Activated effector memory CD4-positive, alpha-beta T cell treated with anti-CD3 and anti-CD28 coated beads, Interleukin-2, amount 50 U/mL, for 16 hours (primary cell): Measurements from ENCODE around the gene MBNL1.
"Not testable (repeated sequence)": the region's sequence is repeated elsewhere in the genome, so short reads cannot be mapped to it uniquely, and the experiment has no call there.

Experiments used
- DNase-seq: peaks from one replicate; pipeline ENCODE4 v3.0.0-alpha.2; 2020

Gene MBNL1

GRCh38 chr3:152355744-152356665 is 87.3 kb downstream of the MBNL1 start:
- DNase-seq: no peak

DNA sequence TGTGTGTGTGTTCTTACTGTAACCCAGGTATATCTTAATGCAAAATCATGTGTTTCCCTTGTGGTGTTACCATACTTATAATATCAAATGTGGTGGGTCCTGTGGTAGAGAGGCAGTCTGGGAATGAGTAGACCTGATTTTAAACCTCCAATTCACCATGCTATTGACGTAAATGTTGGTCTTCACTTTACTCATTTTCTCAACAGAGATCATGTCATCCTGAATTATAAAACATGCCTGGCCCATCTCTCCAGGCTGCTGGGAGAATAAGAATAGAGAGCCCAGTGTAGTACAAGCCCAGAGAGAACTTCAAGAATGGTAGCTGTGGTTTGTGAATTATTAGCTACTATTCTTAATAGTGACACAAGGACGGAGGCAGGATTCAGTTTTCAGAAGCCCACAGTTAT is 88.1 kb downstream of the MBNL1 start:
- DNase-seq: no peak

- DNase-seq: no peak
Observed at GRCh38 chr3:152357587-152357986, 88.9 kb downstream of the MBNL1 start.

- DNase-seq: no peak
Observed at GRCh38 chr3:152359385-152360248, 90.9 kb downstream of the MBNL1 start.

- no peak for DNase-seq
Observed at GRCh38 chr3:152360302-152360701, 91.6 kb downstream of the MBNL1 start.

- DNase-seq: no peak
Observed at GRCh38 chr3:152360966-152361365, 92.2 kb downstream of the MBNL1 start.

DNA sequence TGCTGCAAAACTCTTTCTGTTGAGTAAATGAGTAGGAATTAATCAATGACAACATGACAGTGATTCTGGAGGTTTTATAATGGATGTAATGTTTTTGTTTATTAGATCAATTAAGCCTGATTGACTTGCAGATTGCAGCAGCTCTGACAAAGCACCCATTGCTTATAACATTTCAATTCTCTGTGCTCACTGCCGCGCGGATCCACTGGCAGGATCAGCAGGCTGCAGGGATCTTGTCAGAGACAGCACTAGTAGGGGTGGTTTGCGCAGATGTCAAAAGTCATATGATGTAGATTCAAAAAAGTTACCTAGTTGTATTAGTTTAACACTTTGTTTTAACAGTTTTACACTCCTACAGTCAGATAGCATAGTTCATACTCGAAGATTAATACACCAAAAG is 93.4 kb downstream of the MBNL1 start:
- DNase-seq: no peak

DNA sequence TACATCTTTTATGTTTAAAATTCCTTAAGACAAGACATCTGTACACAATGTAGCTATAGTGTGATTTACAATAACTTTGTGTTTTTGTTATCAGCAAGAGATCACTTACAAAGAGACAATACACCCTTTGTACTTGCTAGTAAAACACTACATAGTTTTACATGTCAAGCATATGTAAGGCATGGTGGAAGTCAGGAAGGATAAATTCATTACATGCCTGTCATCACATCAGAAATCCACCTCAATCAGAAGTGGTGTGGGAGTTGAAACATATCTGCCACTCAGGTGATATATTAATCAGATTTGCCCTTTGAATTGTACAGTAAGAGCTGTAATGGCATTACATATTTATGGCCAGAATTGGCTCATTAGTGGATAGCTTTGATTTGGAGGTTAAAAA is 95.5 kb downstream of the MBNL1 start:
- no peak for DNase-seq

DNA sequence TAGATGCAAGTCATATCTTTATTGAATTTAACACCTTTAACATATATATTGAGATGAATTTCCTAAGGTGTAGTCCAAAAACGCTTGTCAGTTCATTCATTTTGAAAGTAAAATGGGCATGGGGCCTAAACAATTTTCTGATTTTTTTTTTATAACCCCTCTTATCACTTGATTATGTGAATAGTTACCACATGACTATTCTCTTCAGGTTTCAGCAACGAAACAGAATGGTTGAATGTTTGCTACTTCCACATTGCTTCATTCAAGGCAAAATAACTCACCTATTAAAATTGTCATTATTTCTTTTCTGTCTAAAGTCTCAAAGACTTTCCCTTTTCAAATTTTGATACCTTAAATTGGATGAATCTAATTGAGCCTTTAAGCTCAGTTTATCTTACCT is 96.4 kb downstream of the MBNL1 start:
- DNase-seq: no peak

DNA sequence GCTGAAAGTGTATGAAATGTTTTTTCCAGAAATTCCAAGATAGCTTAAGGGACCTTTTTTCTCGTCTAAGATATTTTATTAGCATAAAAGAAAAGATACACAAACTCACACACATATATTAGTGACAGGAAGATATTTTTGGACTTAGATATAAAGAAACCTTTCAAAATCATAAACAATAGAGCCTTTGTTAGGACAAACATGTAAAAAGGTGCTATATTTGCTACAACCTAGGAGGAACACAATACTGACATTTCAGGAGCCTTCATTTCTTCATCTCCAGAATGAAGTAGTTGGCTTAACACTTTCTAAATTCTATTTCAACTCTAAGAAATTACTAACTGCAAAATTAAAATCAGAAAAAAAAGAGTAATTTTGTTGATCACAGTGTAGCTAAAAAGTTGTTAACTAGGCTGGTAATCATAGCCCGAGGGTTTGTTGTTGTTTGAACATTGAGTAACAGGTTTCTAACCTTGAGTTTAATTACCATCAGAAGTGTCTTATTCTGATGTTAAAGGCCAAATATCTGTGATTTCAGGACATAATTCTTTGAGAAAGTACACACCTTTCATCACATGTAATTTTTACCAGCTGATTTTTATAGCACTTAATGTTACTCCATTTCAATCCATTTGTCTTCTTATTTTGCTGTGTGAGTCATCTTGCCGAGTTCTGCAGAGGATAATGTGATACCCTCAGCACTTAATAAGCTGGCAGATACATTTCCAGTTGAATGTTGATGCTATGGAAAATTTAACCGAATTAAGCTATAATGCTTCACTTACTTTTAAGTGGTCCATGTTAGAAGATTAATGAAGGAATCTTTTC is 97.3 kb downstream of the MBNL1 start:
- DNase-seq: no peak

GRCh38 chr3:152367192-152367591 is 98.5 kb downstream of the MBNL1 start:
- DNase-seq: not testable (repeated sequence)

DNA sequence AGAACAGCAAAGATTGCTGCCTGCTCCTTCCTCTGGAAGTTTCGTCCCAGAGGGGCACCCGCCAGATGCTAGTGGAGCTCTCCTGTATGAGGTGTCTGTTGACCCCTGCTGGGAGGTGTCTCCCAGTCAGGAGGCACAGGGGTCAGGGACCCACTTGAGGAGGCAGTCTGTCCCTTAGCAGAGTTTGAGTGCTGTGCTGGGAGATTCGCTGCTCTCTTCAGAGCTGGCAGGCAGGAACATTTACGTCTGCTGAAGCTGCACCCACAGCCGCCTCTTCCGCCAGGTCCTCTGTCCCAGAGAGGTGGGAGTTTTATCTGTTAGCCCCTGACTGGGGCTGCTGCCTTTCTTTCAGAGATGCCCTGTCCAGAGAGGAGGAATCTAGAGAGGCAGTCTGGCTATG is 103.9 kb downstream of the MBNL1 start:
- not testable (repeated sequence) for DNase-seq

GRCh38 chr3:152373379-152373778 is 104.7 kb downstream of the MBNL1 start:
- no peak for DNase-seq

DNA sequence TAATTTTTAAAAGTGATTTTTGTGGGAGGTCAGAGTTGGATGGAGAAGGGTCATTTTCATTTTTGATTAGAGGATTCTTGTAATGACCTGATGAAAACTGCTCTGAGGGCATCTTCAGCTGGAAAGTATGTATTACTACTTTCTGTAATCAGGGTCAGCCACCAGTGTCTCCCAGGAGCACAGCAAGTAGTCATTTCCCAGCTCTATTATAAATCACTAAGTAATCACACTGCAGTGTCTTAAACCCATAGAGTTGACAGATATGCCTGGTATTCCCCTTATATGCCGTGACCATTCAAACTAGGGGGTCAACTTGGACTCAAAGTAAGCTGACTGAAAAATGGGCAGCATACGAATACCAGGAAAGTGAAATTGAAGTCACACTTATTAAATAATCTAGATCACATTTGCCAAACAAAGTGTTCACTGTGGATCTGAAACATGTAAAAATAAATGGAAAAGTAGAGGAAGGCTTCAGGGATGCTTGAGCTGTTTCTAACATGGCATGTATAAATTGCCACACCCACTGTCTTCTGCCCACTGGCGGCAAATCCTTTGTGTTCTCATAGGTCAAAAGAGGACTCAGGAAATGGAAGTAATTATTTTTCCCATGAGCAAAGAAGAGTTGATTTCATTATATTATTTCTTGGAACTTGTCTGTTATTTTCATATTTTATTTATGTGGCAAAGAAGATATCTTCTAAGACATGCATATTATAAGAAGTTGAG is 105.7 kb downstream of the MBNL1 start:
- no peak for DNase-seq

DNA sequence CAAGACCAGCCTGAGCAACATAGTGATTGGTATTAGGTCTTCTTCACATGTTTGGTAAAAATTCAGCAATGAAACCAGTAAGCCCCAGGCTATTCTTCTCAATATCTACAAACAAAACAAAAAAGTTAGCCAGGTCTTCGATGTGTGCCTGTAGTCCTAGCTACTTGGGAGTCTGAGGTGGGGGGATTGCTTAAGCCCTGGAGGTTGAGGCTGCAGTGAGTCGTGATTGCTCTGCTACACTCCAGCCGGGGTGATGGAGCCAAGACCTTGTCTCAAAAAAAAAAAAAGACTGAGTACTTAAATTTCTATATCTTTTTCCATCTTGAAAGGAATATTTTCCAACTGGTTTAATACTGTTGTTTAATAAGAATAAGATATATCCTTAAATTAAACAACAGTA is 106.8 kb downstream of the MBNL1 start:
- no peak for DNase-seq

GRCh38 chr3:152376351-152377183 is 107.8 kb downstream of the MBNL1 start:
- DNase-seq: no peak

GRCh38 chr3:152377184-152377570 is 108.4 kb downstream of the MBNL1 start:
- no peak for DNase-seq

DNA sequence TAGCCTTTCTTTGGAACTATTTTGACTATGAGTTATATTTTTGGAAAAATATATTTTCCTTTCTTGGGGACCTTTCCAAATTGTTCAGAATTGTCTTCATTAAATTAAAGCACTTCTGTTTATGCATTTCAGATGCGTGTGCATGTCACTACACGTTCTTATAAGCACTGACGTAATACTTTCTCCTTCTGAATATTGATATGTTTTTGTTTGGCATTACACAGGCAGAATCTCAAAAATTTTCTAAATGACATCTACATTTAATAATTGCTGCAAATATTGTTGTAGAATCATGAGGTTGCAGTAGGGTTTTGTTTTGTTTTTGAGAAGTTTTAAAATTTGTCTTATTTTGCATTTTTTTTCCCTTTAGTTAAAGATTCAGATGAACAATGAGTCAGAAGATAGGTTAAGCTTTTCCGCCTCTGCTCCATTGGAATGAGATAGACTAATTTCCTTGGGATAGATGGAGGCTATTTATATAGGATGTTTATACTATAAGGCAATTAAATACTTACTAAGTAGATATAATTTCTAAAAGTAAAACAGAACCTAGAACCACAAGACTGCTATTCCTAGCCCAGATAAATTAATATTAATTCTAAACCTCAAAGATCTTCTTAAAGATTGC is 110.8 kb downstream of the MBNL1 start:
- no peak for DNase-seq

- no peak for DNase-seq
Observed at GRCh38 chr3:152380043-152380442, 111.3 kb downstream of the MBNL1 start.

DNA sequence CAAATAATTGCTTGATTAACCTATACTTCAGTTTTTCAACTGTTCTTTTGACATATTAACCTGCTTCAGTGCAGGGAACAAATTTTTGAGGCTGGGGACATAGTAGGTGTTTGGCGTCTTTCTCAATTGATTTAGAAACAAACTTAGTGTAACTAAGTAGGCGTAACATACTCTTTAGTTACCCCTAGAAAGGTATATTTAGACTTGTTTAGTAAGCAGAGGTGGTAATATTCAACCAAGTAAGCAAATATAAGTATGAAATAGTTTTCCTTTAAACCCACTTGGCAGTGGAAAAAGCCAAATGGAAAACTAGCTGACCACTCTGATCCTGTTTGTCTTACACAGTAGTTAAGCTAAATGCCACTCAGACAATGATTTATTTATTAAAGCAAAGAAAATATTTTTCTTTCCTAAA is 113.2 kb downstream of the MBNL1 start:
- no peak for DNase-seq
